Suppressor macrophage treated with lipopolysaccharide for 4 hours (primary cell): ENCODE results near the gene HPCAL4.

ENCODE experiments used
- DNase-seq: peaks from one replicate; pipeline ENCODE4 v3.0.0-alpha.2; 2020

Gene HPCAL4

DNA sequence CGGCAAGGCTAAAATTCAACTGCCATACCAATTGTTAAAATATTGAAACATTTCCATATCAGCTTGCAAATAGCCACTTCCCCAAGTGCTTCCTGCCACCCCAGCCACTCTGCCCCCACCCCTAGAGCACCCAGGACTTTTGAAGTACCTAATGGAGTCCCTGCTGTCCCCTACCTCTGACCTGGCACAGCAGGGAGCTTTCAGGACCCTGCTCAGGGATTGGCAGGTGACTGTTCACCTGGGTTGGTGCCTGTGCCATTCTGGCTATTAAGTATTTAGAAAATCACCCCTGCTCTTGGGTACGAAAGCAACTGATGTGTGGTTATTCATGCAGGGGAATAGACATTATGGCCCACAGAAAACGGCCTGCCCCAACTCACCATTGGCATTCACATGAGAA is 9.1 kb upstream of the HPCAL4 start:
- DNase-seq, result no peak

DNA sequence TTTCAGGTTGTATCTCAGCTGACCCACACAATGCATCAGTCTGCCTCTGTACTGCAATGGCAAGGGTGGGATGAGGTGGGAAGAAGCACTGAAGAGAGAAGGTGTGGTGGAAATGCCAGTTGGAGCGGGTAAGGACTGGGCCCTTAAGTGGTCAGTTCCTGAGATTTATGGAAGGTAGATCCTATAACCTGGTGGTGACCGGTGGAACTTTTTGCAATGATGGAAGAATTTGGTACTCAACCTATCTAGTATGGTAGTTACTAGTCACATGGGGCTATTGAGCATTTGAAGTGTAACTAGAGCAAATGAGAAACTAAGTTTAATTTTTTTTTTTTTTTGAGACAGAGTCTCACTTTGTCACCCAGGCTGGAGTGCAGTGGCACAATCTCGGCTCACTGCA is 8.2 kb upstream of the HPCAL4 start:
- DNase-seq, result no peak

DNA sequence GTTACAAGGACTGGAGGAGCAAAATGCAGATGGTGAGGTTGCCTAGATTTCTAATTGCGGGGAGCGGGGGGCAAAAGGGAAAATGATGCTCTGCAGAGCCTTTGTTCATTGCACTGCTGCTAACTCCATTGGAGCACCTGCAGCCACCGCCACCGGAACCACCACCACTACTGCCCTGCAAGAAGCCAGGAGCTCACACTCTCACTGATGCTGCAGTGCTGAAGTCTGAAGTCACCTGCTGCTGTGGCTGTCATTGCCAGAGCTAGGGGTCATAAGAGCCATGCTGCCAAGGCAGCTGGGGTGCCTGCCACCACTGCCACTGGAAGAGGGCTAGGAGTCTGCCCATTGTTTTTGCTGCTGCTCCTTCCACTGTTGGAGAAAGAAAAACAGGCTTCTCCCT is 7.3 kb upstream of the HPCAL4 start:
- no peak for DNase-seq

DNA sequence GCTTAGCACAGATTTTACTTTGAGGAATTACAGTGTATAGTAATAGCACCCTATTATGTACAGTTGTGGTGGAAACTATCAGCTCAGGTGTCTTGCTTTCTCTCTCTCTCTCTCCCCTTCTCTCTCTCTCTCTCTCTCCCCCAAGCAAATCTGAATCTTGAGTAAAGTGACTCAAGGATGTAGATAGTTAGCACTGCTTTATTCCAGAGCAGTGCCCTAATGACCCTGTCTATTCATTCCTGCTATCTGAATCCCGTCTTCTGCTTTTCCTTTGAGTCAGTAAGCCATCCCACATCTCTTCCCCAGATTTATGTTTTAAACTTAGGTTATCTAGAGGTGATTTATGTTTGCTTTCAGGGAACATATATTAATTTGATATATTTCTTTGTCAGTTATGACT is 5.2 kb upstream of the HPCAL4 start:
- DNase-seq, result no peak

DNA sequence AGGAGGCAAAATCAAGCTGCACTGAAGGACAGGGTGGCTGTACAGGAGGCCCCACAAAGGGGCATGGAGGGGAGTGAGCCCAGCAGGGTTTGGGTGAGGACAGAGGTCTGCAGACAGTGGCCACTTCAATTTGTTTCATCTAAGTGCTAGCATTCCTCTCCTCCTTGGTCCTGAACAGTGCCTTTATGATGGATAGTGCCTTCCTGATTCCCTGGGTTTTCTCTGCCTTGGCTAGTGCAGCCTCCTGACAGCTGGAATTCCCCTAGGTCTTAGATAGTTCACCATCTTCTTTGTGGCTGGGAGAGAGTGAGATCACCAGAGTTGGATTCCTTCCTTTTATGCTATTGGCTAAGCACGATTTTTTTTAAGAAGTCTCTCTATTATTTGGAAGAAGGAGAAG is 3.8 kb upstream of the HPCAL4 start:
- DNase-seq, result peak; percentile 33

DNA sequence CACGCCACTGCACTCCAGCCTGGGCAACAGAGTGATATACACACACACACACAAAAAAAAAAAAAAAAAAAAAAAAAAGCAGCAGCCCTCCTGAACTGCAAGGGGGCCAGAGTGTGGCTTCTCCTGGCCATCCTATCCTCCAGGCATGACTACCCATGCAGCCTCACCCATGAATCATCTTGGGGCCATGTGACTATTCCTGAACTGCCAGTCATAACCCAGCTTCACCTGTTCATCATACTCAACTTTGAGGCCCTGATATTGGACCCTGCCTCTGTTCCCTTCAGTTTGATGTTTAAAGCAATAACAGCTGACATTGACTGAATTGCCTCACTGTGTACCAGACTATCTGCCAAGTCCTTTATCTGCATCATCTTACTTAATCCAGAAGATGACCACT is 2.8 kb upstream of the HPCAL4 start:
- no peak for DNase-seq

DNA sequence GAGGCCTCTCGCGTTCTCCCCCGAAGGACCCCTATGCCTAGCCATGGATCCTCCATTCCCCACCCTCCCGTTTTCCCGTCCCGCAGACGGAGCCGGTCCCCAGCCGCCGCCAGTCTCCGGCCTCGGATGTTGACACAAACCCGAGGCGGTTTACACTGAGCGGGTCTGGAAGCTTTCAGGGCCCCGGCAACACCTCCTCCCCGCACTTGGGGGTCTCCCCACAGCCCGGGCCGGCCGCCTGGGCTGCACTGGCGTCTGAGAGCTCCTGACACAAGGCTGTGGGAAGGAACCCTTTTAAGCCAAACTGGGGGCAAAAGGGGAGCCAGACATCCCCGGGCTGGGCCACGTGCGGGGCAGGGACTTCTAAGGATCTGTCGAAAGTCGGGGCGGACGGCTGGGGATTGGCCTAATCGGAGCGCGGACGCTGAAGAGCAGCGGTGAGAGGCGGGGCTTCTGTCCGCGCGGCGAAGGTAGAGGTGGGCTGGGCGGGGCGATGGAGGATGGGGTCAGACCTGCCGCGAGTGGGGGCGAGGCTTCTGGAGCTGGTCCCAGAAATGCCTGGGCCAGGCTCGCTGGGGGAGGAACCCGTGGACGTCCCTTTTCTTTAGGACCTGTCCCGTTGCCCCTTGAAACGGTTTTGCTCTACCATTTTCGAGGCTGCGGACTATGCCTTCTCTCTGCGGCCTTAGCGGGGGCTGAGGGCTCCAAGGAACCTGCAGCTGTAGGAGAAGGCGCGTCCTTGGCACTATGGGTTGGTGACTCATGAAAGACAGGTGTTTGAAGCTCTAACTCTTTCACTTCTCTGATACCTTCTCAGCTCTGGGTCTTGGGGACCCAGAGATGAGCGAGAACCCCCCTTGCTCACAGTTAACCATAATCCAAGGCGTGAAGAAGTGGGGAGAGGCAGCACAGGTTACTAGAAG is 1.2 kb upstream of the HPCAL4 start:
- DNase-seq, result no peak

DNA sequence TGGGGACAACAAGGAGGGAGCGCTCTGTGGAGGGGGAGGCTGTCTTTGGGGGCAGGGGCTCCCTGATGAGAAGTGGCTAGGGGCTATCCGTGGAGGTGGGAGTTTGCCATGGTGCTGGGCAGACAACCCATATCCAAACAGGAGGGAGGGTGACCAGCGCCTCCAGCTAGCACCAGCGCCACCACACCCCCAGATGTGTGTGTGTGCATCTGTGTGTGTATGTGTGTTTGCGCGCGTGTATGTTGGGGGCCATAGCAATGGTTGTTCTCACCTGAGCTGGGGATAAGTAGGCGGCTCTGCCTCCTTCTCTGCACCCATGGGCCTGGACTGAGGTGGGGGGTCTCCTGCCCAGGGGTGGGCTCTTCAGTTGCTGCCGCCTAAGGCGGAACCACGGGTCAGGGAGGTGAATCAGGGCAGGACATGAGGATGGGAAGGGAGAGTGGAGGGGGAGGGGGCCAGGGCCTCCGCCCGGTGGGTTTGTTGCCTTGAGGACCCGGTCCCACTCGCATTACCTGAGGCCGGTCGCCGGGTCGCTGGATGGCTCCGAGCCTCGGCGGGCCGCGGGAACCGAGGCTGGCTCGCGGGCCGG is 345 bp downstream of the HPCAL4 start:
- no peak for DNase-seq

DNA sequence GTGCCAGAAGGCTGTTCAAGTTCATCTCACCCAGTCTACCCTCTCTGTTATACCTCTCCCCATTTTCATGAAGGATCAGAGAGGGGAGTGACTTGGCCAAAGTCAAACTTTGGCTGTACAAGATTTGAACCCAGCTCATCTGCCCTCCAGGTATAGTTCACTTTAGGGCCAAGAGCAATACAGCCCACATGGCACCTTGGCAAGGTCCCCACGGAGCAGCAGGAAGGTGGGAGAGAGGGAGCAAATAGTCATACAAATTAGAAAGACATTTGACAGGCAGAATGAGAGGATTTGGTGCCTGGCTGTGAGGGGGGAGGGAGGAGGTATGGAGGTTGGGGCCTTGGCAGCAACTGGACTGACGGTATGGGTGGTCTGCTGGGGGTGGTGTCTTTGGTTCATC is 1.0 kb downstream of the HPCAL4 start:
- no peak for DNase-seq

DNA sequence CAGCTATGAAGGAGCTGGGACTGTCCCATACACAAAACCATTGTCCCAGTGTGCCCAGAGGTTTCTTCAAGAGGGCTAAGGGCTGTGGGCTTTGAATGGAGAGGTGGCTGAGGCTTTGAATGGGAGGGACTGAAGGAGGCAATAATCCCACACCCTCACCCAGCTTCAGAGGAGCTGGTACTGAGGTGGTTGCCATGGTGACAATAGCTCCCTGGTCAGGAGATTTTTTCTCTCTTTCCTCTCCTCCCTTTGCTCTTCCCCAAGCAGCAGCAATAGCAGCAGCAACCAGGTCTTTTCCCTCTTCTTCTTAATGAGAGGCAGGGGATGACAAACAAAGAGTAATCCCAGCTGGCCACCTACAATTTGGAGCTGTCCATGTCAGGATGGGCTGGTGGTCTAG is 1.6 kb downstream of the HPCAL4 start:
- no peak for DNase-seq

DNA sequence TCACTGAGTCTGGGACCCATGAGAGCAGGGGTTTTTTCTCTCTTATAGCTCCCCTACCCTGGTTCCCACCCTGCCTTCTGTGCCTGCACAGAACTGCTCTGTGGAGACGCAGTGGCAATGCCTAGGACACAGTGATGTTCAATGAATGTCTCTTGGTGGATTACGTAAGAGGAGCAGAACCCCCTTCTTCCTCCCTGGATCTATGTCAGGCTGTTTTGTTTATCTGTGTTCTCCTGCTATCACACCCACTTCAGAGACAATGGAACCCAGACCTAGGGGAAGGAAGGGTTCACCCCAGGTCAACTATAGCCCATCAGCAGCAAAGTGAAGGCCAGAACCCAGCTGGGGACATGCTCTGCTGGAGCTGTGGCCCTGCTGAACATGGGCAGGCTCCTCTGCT is 2.0 kb downstream of the HPCAL4 start:
- DNase-seq, result no peak

DNA sequence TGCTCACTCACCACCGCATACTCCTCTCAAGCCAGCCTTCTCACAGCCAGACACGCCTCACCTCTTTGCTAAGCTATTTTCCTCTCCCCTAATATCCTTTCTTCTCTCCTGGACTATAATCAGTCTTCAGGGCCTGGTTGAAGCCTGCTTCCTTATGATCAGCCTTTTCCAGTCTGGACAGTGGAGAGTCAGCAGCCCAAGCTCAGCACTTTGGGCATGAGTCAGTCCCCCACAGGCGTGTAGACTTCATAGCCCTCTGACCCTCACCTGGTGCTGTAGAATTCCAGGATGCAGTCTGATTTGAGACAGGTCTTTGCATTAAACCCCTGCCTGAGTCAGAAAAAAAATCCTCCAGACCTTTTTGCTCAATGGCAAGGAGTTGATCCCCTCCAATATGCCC is 2.5 kb downstream of the HPCAL4 start:
- DNase-seq, result no peak

DNA sequence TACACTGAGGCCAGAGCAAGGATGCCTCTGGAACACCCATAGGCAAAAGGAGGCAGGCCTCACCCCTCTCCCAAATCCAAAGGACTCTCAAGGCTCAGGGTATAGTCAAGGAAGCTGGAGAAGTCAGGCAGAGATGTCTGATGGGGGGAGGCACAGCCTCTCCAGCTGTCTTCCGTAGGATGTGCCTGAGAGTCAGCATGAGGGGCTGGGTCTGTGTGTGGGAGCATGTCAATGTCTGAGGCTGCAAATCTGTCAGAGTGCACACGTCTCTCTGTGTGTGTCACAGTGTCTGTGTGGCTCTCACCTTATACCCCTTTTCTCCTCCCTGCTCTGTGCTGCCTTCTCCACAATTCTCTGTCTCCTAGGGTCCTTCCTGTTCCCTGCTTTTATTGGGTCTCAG is 4.0 kb downstream of the HPCAL4 start:
- DNase-seq, result no peak

DNA sequence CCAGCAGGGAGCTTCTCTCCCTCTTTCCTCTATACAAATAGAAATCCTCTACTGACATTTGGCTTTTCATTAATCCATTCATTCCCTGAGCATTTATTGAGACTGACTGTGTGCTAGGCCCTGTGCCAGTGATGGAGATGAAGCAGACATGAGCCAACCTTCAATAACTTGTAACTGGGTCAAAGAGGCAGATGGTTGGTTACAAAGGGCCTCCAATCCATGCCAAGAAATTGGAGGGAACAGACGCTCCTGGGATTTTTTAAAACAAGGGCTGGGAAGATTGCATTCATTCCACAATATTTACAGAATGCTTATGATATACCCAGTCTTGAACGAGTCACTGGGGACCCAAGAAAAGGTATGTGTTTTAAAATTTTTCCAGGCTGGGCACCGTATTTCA is 6.2 kb downstream of the HPCAL4 start:
- DNase-seq, result no peak

DNA sequence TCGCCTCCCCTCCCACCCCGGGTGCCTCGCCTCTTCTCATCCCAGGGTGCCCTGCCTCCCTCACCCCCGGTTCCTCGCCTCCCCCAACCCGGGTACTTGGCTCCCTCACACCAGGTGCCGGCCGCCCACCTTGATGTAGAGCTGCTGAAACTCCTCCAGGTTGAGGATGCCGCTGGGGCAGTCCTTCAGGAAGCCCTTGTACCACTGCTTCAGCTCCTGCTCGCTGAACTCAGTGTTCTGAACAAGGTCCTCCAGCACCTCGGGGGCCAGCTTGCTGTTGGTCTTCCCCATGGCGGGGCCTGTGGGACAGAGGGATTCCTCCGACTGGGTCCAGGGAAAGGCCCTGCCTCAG is 6.9 kb downstream of the HPCAL4 start:
- no peak for DNase-seq

DNA sequence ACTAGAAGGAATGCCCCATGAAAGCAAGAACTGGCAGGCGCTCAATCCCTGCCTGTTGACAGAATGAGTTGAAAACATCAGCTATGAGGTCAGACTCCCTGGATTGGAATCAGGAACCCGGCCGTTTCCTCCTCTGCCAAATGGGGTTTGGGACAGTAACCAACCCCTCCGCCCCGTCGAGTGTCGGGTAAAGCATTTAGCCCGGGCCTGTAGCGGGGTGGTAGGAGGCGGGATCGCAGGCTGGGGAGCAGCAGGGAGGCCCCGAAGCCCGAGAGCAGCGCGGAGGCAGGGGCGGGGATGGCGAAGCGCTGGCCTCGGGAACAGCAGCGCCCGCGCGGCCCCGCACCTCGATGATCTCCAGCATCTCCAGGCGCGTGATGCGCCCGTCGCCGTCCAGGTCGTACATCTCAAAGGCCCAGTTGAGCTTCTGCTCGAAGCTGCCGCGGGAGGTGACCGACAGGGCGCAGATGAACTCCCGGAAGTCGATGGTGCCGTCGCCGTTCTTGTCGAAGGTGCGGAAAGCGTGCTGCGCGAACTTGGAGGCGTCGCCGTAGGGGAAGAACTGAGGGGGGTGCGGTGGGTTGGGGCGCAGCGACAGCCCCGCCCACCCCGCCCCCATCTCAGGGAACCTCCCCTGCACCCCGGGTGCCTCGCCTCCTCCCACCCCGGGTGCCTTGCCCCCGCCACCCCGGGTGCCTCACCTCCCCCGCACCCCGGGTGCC is 7.5 kb downstream of the HPCAL4 start:
- DNase-seq, result no peak

DNA sequence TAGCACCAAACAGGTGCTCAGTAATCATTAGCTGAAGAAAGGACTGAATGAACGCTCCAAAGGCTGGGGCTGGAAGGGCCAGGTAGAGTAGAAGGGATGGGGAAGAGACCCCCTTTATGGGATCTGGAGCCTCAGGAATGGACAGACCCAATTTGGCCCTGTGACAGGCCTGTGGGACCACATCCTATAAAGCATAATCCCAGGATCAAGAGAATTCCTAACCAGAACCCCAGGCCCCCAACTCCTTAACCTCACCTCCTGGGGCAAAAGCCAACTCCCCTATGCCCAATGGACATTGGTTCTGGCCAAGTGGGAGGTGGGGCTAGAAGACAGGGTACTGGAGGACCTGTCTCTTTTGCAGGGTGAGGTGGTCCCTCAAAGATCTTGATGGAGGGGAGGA is 9.2 kb downstream of the HPCAL4 start:
- DNase-seq, result no peak

DNA sequence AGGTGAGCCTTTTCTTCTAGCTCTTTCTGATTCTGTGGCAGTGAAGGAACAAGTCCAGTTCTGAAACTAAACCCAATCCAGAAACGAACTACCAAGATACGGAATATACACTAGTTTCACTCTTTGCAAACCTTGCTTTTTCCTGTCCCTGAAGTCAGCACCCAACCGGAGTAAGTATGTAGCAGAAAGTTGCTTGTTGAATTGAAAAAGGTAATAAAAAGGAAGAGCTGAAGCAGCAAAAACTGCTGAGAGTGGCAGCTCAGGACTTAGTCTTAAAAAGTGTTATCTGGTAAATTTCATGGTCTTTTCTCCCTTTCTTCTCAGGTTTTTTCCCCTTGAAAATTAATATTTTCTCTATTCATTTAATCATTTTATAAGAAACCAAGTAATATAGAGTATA is 9.9 kb downstream of the HPCAL4 start:
- no peak for DNase-seq

DNA sequence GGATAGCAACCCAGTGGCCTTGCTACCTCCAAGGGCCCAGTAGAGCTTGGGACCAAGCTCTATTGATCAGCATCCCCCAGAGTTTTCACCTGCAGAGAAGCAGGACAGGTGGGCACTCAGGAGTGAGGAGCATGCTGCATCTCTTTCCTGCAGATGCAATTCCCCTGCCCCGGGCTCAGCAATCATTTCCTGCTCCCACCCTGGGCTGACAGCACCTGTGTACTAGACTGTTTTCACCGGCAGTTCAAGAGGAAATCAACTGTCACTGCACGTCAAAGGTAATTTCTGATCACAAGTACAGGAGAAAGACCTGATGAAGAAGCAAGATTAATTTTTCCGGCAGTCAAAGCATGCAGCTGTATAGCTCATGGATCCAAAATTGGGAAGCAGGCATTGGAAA is 10.5 kb downstream of the HPCAL4 start:
- DNase-seq, result no peak

DNA sequence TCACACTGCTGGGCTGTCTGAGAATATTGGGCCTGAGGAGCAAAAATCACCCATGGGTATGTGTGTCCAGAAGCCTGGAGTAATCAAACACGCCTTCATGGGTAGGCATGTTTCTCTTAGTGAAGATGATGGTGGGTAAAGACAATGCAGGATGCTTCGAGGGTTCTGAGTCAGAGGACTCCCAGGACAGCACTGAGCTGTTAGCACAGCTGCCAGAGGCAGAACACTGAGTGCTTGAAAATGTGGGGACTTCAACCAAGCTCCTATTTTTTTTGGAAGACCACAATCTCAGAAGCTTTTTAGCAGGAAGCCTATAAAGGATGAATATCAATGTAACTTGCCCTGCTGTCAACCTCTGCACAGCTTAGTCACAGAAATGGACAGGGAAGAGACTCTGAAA is 11.4 kb downstream of the HPCAL4 start:
- no peak for DNase-seq

DNA sequence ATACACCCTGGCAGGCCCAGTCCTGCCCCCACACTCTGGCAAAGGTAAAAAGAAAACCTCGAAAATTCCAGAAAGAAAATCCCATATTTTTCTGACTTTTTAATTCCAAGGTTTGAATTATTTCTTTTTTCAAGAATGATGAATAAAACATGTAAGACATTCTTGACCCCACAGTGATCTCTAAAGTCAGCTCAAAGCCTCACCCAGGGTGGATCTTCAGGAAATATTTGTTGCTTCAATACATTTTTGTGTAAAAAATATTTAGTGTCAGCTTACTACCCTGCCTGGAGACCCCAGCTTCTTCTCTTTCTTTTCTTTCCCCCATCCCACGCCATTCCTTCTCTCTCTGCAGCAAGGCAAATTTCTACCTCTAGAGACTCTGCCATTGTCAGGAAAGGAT is 12.3 kb downstream of the HPCAL4 start:
- DNase-seq, result no peak

DNA sequence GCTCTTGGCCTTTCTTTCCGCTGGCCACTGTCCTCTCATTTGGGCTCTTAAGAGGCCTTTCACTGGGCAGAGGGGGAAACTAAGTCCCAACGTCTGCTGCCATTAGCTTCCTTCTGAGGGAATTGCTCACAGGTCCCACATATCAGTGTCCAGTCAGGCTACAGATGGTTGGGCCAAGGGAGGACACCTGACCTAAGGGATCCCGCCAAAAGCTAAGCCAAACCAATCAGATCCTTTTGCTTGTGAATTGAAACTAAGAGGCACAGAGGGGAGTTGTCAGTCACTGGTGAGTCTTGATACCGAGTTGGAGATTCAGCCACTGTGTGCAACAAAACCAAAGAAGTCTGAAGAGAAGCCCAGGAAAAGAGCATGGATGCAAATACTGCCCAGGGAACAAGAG is 13.6 kb downstream of the HPCAL4 start:
- DNase-seq, result no peak

DNA sequence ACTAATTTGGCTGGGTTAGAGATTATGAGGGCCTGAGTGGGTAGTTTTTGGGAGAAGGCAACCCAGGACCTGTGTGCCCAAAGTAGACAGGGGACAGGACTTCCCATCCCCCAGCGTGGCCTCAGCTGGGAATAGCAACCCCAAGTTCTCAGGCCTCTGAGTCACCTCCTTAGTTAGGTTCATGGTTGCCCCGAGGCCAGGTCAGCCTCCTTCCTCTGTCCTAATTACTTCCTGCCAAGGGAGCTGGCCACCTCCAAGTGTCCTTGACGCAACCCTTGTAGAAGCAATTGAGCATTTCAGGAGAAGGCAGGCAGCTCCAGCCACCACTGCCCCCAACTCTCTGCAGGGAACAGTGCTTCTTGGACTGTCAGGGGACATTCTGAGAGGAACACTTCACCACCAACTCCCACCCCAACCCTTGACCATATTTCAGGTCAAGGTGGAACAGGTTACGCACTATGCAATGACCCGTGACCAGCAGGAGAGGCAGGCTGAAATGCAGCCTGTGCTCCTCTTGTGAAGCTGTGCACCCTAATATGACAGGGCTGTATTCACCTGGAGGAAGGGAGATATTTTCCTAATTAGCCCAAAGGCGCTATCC is 14.2 kb downstream of the HPCAL4 start:
- DNase-seq, result no peak

DNA sequence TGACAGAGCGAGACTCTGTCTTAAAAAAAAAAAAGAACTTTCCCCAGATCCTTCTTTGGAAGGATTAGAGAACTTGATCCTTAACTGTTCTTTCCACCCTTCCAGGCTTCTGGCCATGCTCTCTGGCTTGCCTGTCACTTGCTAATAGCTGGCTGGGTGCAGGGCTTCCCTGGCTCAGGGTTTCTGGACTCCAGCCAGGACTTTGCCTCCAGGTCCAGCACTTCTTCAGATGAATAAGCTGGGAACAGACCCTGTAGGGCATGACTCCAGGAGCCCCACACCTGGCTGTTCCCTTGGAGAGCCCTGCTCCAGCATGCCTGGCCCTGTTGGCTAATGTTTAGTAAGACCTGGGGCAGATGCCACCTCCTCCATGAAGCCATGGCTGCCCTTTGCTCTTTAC is 16.0 kb downstream of the HPCAL4 start:
- no peak for DNase-seq
